Stomach (tissue), 9 donors: ENCODE measurements around the gene CYP4F22. TPM values are rescaled to one million over a fixed set of nuclear protein-coding genes. Genes with fewer than 3 reads are reported as not detected.

Experiments
- DNase-seq, 2 donors: peaks; one replicate each; pipeline versions ENCODE4 v3.0.0 to v3.0.0-alpha.2; 2013 to 2019
- H3K27ac ChIP-seq, 5 donors: fragments of 200-600 bp in 4 of 5; sonication (generic) in 4 of 5; one replicate each; pipeline ENCODE4 v1.5.1; 2013 to 2019; ENCODE audit warnings: mild to moderate bottlenecking in 1 of 5, moderate library complexity in 1 of 5
- H3K27me3 ChIP-seq, 3 donors: fragments of 200-600 bp; sonication (generic); one replicate each; pipeline ENCODE4 v1.5.1; 2017 to 2019; ENCODE audit warnings: mixed run types in 1 of 3
- H3K36me3 ChIP-seq, 4 donors: fragments of 200-600 bp; sonication (generic); 1 replicate in 3 of 4; 2 replicates in 1 of 4; pipeline ENCODE4 v1.5.1; 2016 to 2019
- H3K4me1 ChIP-seq, 4 donors: fragments of 200-600 bp; sonication (generic); one replicate each; pipeline ENCODE4 v1.5.1; 2016 to 2019
- H3K4me3 ChIP-seq, 4 donors: fragments of 200-600 bp; sonication (generic) in 3 of 4; one replicate each; pipeline ENCODE4 v1.5.1; 2016 to 2019; ENCODE audit warnings: mild to moderate bottlenecking in 1 of 4
- H3K9me3 ChIP-seq, 4 donors: fragments of 200-600 bp; sonication (generic); one replicate each; pipeline ENCODE4 v1.5.1; 2016 to 2019
- EP300 ChIP-seq: sonication (generic); formaldehyde crosslinking; IDR thresholded peaks from one replicate; pipeline ENCODE4 v1.6.1; 2017; ENCODE audit warnings: antibody characterized with exemption
- POLR2A ChIP-seq, 4 donors: fragments of 450-650 bp; IDR thresholded peaks; one replicate each; pipeline ENCODE4 v1.6.1; 2016; ENCODE audit warnings: antibody characterized with exemption in 4 of 4, control low read depth in 2 of 4, mild to moderate bottlenecking in 1 of 4, moderate library complexity in 1 of 4
- POLR2AphosphoS5 ChIP-seq, 3 donors: sonication (generic); formaldehyde crosslinking; IDR thresholded peaks; one replicate each; pipeline ENCODE4 v1.6.1; 2016; ENCODE audit warnings: antibody characterized with exemption in 3 of 3
- WGBS, 5 donors: extraction: QIAGEN DNeasy Blood & Tissue Kit in 3 of 5; methylation state at CpG; one replicate each; pipeline versions ENCODE4 v1.1.5 to v1.1.7; 2013 to 2018; 5-methylcytosine and 5-hydroxymethylcytosine counted together
- intact Hi-C: fragments of 100-400 bp; cut with DNase I; formaldehyde crosslinking; loops from one replicate; pipeline ENCODE4 v1.15.1; 2023; ENCODE audit warnings: low total_unique reads
- polyA plus RNA-seq, 3 donors: library from polyadenylated mRNA; stranded (reverse); fragments of 200-250 nt; gene quantifications; one replicate each; pipeline ENCODE4 v1.2.3, GENCODE V29; 2013
- total RNA-seq, 5 donors: library from RNA; depleted of rRNA; stranded (reverse); fragments of >200 nt; gene quantifications; one replicate each; pipeline versions ENCODE4 v1.1.0 to v1.2.3, GENCODE V29; 2014 to 2016
- TF ChIP-seq, protein P1 (sequence below), 7 experiments: fragments of 450-650 bp in 4 of 7; fragments of 200-600 bp in 3 of 7; sonication (generic) in 3 of 7; IDR thresholded peaks; one replicate each; pipeline ENCODE4 v1.5.1; 2016 to 2019; ENCODE audit warnings: antibody characterized with exemption in 7 of 7, control low read depth in 2 of 7, mild to moderate bottlenecking in 1 of 7
- donor health status: healthy with polysubstance abuse.
- donor health status: Bipolar disorder and iron deficiency.
- donor health status: healthy.

CYP4F22 gene
- total and polyA plus RNA-seq, 8 donors: 0.12 to 21.6 (median 0.71) TPM; not detected in 2

DNA sequence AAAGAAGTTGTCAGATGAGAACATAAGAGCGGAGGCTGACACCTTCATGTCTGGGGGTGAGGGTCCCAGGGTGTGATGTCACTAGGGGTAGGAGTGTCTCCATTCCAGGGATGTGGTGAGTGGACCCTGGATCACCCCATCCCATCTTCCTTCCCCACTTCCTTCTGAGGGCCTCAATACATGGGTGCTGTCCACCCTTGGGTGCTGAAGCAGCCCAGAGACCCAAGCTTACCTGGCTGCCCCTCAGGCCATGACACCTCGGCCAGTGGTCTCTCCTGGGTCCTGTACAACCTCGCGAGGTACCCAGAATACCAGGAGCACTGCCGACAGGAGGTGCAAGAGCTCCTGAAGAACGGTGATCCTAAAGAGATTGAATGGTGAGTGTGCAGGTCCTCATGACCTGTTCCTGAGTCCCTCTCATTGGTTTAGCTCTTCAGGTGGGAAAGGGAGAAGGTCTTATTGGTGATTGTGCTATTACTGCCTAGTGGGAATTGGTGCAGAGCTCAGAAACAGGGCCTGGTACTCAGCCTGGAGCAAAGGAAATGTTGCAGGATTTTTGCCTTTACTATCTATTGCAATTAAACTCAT is 69.0 kb downstream of the CYP4F22 start:
- Histone ChIP-seq H3K36me3 (no peaks in the 10 kb centered on the region), H3K4me3 (no peak overlapping the region), H3K4me1 (no peaks in the 10 kb centered on the region), H3K9me3 (no peaks in the 10 kb centered on the region), H3K27me3 (peaks cover 0 to 41% (median 5%) of the 10 kb centered on the region in 3 donors), H3K27ac (no peak overlapping the region)
- 60 to 84% (median 64%) methylated on average over 6 of the region's 6 CpGs for WGBS, 5 donors
- intact Hi-C loops: no loop called here
- no peak for DNase-seq
- TF ChIP-seq POLR2AphosphoS5 (IDR thresholded peaks at IDR 0.05) (no peak), EP300 (no peak), POLR2A (IDR thresholded peaks at IDR 0.05) (no peak)
- TF ChIP-seq, protein P1, sequence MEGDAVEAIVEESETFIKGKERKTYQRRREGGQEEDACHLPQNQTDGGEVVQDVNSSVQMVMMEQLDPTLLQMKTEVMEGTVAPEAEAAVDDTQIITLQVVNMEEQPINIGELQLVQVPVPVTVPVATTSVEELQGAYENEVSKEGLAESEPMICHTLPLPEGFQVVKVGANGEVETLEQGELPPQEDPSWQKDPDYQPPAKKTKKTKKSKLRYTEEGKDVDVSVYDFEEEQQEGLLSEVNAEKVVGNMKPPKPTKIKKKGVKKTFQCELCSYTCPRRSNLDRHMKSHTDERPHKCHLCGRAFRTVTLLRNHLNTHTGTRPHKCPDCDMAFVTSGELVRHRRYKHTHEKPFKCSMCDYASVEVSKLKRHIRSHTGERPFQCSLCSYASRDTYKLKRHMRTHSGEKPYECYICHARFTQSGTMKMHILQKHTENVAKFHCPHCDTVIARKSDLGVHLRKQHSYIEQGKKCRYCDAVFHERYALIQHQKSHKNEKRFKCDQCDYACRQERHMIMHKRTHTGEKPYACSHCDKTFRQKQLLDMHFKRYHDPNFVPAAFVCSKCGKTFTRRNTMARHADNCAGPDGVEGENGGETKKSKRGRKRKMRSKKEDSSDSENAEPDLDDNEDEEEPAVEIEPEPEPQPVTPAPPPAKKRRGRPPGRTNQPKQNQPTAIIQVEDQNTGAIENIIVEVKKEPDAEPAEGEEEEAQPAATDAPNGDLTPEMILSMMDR (IDR thresholded peaks at IDR 0.05): no peak

- Histone ChIP-seq H3K36me3 (no peaks in the 10 kb centered on the region), H3K4me3 (no peak overlapping the region), H3K4me1 (peaks cover 4 to 9% (median 7%) of the 10 kb centered on the region in 4 donors), H3K27me3 (peaks cover 0 to 56% (median 22%) of the 10 kb centered on the region in 3 donors), H3K27ac (no peak overlapping the region), H3K9me3 (no peaks in the 10 kb centered on the region)
- intact Hi-C loops: no loop called here
- 69 to 85% (median 82%) methylated on average over 11 to 12 of the region's 12 CpGs for WGBS, 5 donors
- TF ChIP-seq EP300: no peak
- TF ChIP-seq POLR2A (IDR thresholded peaks at IDR 0.05): no peak
- TF ChIP-seq POLR2AphosphoS5 (IDR thresholded peaks at IDR 0.05): no peak
- TF ChIP-seq, protein P1 (IDR thresholded peaks at IDR 0.05): no peak
- DNase-seq: peak in 1 of 2 donors; percentile 14
These were observed 75.0 kb downstream of the CYP4F22 start for GRCh38 chr19:15583346-15583745.

DNA sequence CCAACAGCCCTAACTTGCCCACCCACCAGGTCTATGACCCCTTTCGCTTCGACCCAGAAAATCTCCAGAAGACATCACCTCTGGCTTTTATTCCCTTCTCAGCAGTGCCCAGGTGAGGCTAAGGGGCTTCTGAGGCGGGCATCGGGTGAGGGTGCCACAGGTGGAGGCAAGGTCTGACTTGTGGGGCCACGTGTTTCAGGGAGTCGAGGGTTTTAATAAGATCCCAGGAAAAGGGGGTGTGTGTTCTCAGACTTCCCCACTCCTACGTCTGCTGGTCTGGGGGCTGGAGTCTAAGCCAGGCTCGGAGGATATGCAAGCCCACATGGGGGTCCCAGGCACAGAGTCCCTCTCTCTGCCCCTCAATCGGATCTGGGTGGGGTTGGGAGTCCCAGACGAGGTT is 75.8 kb downstream of the CYP4F22 start:
- TF ChIP-seq POLR2A (IDR thresholded peaks at IDR 0.05) (no peak), EP300 (no peak), POLR2AphosphoS5 (IDR thresholded peaks at IDR 0.05) (no peak)
- TF ChIP-seq, protein P1 (IDR thresholded peaks at IDR 0.05): no peak
- Histone ChIP-seq H3K36me3 (no peaks in the 10 kb centered on the region), H3K27ac (no peak overlapping the region), H3K4me1 (peaks cover 4 to 9% (median 7%) of the 10 kb centered on the region in 4 donors), H3K4me3 (peak overlapping the region in 1 of 4 donors; percentile 24), H3K27me3 (peaks cover 0 to 56% (median 22%) of the 10 kb centered on the region in 3 donors), H3K9me3 (no peaks in the 10 kb centered on the region)
- WGBS, 5 donors: 34 to 50% (median 46%) methylated on average over 9 to 10 of the region's 10 CpGs
- no peak for DNase-seq
- intact Hi-C loops: no loop called here

- Histone ChIP-seq H3K4me1 (peaks cover 4 to 9% (median 7%) of the 10 kb centered on the region in 4 donors), H3K9me3 (no peaks in the 10 kb centered on the region), H3K36me3 (no peaks in the 10 kb centered on the region), H3K4me3 (peak overlapping the region in 2 of 4 donors; percentile 8 to 24), H3K27ac (no peak overlapping the region), H3K27me3 (peaks cover 0 to 56% (median 22%) of the 10 kb centered on the region in 3 donors)
- DNase-seq: peak; percentile 83 to 89
- intact Hi-C loops: no loop called here
- WGBS, 5 donors: 9 to 22% (median 12%) methylated on average over 15 to 35 of the region's 35 CpGs
- TF ChIP-seq, protein P1 (IDR thresholded peaks at IDR 0.05): peak in 5 of 7 experiments; percentile 58 to 84 (median 76)
- no peak for TF ChIP-seq POLR2AphosphoS5 (IDR thresholded peaks at IDR 0.05)
These were observed 76.3 kb downstream of the CYP4F22 start for GRCh38 chr19:15584541-15585115.
